ENCODE results near the gene FDCSP. TPM values are rescaled to one million over a fixed set of nuclear protein-coding genes. Genes with fewer than 3 reads are reported as not detected.

The FDCSP gene
- total and polyA plus RNA-seq, 2 of the 13 experiments (the other 11 are each of a cell fraction or from before 2014, with no cell fraction given): not detected

DNA sequence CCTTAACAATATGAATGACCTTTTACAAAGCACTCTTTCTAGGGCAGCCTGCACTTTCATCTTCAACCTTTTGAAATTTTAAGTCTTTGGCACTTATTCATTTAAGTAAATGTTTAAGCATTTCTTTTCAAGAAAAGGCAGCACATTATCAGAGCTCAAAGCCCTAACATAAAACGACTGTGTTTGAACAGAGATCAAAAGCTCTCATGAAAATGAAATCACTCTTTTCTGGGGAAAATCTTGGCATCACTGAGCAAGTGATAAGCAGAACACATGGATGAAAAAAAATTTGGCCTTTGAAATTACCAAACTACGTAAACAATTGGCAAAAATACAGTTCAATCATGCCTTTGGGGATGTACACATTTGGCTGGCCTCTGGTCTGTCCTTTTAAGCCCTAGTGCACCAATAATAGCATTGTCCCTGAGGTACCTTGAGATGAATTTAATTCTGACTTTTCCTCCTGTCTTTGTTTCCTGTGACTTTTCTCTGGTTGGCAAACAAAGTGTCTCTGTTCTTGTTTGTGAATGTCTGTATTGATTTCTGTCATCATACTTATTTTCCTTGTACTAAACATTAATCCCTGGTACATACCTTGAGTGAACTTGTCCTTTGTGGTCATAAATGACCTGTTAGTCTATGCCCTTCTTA is 43.3 kb upstream of the FDCSP start (continued):
- TF ChIP-seq, protein P1, sequence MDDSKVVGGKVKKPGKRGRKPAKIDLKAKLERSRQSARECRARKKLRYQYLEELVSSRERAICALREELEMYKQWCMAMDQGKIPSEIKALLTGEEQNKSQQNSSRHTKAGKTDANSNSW (CRISPR knock-in tag; IDR thresholded peaks at IDR 0.05; ENCODE audit: borderline replicate concordance): no peak
- no peak for TF ChIP-seq CCDC6 (CRISPR knock-in tag; IDR thresholded peaks at IDR 0.05)
- TF ChIP-seq, protein P2, sequence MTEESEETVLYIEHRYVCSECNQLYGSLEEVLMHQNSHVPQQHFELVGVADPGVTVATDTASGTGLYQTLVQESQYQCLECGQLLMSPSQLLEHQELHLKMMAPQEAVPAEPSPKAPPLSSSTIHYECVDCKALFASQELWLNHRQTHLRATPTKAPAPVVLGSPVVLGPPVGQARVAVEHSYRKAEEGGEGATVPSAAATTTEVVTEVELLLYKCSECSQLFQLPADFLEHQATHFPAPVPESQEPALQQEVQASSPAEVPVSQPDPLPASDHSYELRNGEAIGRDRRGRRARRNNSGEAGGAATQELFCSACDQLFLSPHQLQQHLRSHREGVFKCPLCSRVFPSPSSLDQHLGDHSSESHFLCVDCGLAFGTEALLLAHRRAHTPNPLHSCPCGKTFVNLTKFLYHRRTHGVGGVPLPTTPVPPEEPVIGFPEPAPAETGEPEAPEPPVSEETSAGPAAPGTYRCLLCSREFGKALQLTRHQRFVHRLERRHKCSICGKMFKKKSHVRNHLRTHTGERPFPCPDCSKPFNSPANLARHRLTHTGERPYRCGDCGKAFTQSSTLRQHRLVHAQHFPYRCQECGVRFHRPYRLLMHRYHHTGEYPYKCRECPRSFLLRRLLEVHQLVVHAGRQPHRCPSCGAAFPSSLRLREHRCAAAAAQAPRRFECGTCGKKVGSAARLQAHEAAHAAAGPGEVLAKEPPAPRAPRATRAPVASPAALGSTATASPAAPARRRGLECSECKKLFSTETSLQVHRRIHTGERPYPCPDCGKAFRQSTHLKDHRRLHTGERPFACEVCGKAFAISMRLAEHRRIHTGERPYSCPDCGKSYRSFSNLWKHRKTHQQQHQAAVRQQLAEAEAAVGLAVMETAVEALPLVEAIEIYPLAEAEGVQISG (CRISPR knock-in tag; IDR thresholded peaks at IDR 0.05): no peak
- TF ChIP-seq CENPX (CRISPR knock-in tag; IDR thresholded peaks at IDR 0.05): no peak
- no peak for TF ChIP-seq ZNF121 (CRISPR knock-in tag; IDR thresholded peaks at IDR 0.05)
- TF ChIP-seq RBM22 (optimal IDR thresholded peaks at IDR 0.05; ENCODE audit: low read length): no peak
- TF ChIP-seq RFXANK (CRISPR knock-in tag; IDR thresholded peaks at IDR 0.05): peak; percentile 49; the same call in 1 of the 2 replicates
- TF ChIP-seq MEF2D (CRISPR knock-in tag; IDR thresholded peaks at IDR 0.05): peak; percentile 76; the same call in 1 of the 2 replicates
- TF ChIP-seq SRF (IDR thresholded peaks at IDR 0.05; ENCODE audit: low read depth, low read length): no peak
- TF ChIP-seq, protein P3, sequence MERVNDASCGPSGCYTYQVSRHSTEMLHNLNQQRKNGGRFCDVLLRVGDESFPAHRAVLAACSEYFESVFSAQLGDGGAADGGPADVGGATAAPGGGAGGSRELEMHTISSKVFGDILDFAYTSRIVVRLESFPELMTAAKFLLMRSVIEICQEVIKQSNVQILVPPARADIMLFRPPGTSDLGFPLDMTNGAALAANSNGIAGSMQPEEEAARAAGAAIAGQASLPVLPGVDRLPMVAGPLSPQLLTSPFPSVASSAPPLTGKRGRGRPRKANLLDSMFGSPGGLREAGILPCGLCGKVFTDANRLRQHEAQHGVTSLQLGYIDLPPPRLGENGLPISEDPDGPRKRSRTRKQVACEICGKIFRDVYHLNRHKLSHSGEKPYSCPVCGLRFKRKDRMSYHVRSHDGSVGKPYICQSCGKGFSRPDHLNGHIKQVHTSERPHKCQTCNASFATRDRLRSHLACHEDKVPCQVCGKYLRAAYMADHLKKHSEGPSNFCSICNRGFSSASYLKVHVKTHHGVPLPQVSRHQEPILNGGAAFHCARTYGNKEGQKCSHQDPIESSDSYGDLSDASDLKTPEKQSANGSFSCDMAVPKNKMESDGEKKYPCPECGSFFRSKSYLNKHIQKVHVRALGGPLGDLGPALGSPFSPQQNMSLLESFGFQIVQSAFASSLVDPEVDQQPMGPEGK (CRISPR knock-in tag; IDR thresholded peaks at IDR 0.05): no peak; the same call in none of the 2 replicates
- peak; percentile 91 for TF ChIP-seq HOXD1 (CRISPR knock-in tag; IDR thresholded peaks at IDR 0.05)
- no peak for TF ChIP-seq SNAI1 (CRISPR knock-in tag; IDR thresholded peaks at IDR 0.05; ENCODE audit: borderline replicate concordance)
- TF ChIP-seq HCFC1 (IDR thresholded peaks at IDR 0.05; ENCODE audit: low read depth, low read length): no peak
- no peak for TF ChIP-seq CAMTA2 (CRISPR knock-in tag; IDR thresholded peaks at IDR 0.05; ENCODE audit: borderline replicate concordance)
- TF ChIP-seq ZNF850 (CRISPR knock-in tag; conservative IDR thresholded peaks at IDR 0.05): no peak
- TF ChIP-seq CENPT (CRISPR knock-in tag; IDR thresholded peaks at IDR 0.05; ENCODE audit: low read depth): no peak
- TF ChIP-seq SRSF9 (IDR thresholded peaks at IDR 0.05; ENCODE audit: borderline replicate concordance, insufficient read depth, low read depth, low read length, poor library complexity, severe bottlenecking): no peak
- TF ChIP-seq TBP (CRISPR knock-in tag; IDR thresholded peaks at IDR 0.05): no peak
- TF ChIP-seq, protein P4, sequence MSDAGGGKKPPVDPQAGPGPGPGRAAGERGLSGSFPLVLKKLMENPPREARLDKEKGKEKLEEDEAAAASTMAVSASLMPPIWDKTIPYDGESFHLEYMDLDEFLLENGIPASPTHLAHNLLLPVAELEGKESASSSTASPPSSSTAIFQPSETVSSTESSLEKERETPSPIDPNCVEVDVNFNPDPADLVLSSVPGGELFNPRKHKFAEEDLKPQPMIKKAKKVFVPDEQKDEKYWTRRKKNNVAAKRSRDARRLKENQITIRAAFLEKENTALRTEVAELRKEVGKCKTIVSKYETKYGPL (CRISPR knock-in tag; IDR thresholded peaks at IDR 0.05): no peak
- TF ChIP-seq KLF16 (CRISPR knock-in tag; IDR thresholded peaks at IDR 0.05): no peak; a peak in 1 of 4 replicates
- TF ChIP-seq ZSCAN22 (CRISPR knock-in tag; IDR thresholded peaks at IDR 0.05): no peak
- no peak for TF ChIP-seq NBN (conservative IDR thresholded peaks at IDR 0.05)
- no peak for TF ChIP-seq ZFP91 (CRISPR knock-in tag; IDR thresholded peaks at IDR 0.05; ENCODE audit: borderline replicate concordance)
- no peak for TF ChIP-seq SRSF4 (IDR thresholded peaks at IDR 0.05; ENCODE audit: low read depth, low read length, poor library complexity, severe bottlenecking)

All from HepG2 (cell line).